Measurements from ENCODE around the gene GPR15.
"Not testable (repeated sequence)": the region's sequence is repeated elsewhere in the genome, so short reads cannot be mapped to it uniquely, and the experiment has no call there.

GPR15 gene

DNA sequence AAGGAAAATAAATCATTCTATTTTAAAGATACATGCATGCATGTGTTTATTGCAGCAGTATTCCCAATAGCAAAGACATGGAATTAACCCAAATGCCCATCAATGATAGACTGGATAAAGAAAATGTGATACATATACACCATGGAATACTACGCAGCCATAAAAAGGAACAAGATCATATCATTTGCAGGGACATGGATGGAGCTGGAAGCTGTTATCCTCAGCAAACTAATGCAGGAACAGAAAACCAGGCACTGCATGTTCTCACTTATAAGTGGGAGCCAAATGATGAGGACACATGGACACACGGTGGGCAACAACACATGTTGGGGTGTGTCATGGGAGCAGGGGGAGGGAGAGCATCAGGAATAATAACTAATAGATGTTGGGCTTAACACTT is 28.0 kb downstream of the GPR15 start:
- DNase-seq = not testable (repeated sequence)

DNA sequence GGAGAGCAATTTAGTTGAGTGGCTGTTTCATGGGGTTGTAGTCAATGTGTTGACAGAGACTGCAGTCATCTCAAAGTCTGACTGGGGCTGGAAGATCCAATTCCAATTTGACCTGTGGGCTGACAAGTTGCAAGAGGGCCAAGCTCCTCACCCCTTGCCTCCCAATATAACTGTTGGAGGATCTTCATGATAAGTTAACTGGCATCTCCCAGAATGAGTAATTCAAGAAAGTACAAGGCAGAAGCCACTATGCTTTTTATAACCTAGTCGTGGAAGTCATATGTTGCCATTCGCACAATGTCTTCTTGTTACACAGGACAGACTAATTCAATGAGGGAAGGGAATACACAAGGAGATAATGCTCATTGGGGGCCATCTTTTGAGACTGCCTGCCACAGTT is 29.1 kb downstream of the GPR15 start:
- DNase-seq = no peak

DNA sequence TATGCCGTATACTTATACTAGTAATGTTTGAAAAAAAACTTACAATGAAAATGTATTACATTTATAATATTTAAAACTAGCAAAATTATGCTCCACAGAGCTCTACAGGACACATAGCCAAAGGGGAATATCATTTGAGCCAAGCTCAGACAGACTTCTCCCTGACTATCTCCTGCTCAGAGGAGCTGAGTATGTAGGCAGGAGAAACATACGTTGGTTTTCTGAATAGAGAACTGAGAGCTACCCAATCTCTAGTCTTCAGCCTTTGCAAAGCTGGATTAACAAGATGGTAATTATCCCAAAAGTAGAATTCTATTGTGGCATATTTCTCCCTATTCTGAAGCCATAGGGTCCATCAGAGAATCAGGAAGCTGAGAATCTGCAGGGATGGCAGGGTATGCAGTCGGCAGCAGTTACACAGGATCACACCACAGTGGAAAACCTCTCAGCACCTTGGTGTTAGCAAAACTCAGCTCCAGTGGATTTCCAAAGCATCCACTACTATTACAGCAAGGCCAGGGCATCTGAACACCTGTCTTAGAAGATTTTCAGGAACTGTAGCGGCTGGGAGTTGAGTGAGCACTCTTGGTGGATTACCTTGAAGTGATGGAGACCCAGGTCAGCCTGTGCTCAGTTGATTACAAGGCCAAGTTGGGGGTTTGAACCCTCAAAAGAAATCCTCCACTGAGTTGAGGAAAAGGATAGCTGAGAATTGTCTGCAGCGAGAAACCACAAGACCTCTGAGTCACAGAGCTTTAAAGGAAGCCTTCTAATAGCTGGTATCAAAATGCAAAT is 30.1 kb downstream of the GPR15 start:
- no peak for DNase-seq

GRCh38 chr3:98563661-98564281 is 32.0 kb downstream of the GPR15 start:
- no peak for DNase-seq

- peak; percentile 46 for DNase-seq
Observed at GRCh38 chr3:98564282-98565005, 32.7 kb downstream of the GPR15 start.

GRCh38 chr3:98565237-98565643 is 33.5 kb downstream of the GPR15 start:
- DNase-seq = no peak

DNA sequence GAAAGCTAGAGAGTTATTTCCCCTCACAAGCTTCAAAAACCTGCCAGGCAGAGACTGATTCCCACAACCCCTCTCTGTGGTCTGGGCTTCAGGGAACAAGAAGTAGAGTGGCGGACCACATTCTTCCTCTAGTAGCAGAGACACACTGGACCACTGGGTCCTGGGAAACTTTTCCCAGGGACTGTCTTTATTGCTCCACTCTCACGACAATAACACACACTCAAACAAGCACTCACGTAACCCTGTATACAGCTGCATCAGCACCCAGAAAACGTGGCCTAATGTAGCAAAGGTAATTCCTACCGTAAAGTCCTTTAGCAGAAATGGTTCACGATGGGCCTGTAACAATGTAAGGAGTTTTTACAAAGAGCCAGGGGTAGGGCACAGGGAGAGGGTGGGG is 34.1 kb downstream of the GPR15 start:
- no peak for DNase-seq

GRCh38 chr3:98567666-98568270 is 36.0 kb downstream of the GPR15 start:
- DNase-seq = no peak

DNA sequence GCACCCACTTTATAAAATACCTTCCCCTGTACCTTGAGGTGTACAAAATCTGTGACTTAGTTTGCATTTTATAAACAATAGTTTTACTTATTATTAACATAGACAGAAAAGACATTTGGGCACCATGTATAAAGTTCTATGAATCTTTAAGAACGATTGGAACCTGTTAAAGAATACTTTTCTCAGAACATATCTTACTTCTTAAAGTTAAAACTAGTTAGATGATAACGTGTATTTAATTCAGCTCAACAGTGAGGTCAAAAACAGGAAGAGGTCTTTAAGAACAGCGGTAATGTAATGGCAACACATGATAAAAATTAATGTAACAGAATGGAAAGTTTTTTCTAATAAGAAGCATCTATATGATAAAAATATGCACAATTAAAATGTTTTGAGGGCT is 36.6 kb downstream of the GPR15 start:
- no peak for DNase-seq

DNA sequence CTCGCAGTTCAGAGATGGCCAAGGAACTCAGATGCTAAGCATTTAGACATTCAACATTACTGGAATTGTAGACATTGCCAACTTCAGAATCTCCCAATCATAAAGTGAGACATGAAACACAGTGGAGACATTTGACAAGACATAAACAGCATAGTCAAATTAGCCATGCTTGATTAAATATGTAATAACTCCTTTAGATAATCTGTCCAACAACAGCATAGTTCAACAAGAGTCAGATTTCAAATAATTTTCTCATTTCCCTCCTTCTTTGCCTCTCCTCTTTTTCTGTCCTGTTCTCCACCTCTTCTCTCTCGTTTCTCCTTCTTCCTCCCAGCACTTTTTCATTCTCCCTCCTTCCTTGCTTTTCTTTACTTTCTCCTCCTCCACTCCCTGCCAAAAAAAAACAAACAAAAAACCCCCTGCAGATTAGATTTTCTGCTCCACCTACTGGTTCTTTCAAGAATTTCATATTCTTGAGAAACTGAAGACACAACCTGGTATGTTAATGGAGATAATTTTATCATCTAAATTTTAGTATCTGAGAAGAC is 41.5 kb downstream of the GPR15 start:
- no peak for DNase-seq

DNA sequence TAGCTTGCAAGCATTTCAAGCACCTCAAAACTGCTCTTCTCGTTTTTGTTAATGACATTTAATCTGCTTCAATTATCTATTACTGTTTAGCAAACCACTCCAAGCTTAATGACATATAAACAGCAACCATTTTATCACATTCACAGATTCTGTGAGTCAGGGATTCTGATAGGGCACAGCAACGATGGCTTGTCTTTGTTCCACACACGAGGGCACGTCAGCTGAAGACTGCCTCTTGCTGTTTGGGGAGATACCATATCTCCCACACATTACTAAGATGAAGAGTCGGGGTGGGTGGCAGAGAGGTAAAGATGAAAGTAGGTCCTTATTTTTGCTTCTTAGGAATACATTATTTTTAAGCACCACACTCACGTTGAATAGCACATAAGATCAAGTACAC is 42.4 kb downstream of the GPR15 start:
- no peak for DNase-seq

GRCh38 chr3:98577178-98577895 is 45.6 kb downstream of the GPR15 start:
- no peak for DNase-seq

DNA sequence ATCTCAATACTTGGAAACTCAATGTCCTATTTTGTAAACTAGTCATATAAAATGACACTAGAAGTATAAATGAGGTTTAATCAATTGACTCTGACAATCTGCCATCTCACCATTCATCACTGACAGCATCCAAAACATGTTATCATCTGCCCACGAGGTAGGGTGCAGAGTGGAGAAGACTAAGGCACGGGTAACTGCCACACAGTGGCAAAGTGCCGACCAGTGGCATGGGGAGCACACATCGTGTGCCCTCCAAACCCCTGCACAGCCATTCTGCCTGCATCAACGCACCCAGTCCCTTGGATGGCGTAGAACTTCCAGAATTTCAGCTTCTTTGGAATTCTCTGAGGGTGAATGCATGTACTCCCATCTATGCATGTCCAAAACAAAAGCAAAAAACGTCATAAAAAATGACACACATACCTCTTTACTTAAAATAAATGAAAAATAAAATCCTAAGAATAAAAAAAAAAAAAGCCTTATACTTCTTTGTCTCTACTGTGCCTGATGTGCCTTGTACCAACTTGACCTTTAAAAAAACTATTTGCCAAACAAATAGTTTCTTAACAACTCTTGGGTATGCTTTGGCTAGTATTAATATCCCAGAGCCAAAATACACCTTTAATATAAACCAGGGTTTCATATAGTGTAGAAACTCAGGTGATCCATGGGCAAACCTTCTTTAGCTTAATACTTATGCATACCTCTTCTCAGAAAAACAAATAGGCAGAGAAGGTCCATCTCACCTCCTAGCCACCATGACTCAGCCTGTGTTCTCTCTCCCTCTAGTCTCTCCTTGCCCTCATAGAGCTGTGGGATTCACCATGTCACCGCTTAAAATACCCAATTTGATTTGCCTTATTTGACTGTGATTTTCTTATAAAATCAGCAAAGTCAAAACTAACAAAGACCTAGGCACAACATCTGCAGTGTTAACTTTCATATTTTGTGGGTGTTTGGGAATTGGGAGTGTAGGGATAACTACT is 48.9 kb downstream of the GPR15 start:
- no peak for DNase-seq

DNA sequence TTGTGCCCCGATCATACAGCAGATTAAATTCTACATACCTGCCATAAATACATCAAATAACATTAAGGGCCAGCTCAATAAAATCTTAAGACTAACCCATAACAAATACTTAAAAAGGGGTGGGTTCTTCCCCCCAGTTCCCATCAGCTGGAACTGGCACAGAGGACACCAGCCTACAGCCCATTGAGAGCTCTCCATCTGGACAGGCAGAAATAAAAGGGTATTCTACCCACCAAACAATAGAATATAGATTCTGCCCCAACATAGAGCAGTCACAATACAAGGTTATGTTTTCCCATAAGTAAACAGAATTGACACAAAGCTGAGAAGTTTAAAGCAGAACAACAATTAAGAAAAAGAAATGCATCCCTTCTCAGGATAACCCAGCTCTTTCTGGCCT is 49.7 kb downstream of the GPR15 start:
- DNase-seq = no peak

DNA sequence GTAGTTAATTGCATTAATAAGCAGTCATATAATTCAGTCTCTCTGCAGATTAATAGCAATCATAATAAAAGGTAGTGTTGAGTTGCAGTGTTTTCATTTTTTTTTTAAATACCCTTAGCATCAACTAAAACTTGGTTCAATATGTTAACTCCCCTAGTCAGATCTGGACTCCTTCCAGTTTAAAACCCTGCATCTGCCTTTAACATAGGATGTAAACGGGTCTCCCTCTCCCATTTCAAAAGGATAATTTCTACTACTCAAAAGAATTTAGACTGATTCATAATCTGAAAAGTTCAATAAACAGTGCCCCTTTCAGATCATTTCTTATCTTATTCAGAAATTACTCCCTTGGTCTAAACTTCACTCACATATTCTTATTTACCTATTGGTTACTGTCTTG is 50.3 kb downstream of the GPR15 start:
- DNase-seq = no peak

- no peak for DNase-seq
Observed at GRCh38 chr3:98583766-98584165, 52.0 kb downstream of the GPR15 start.
